ENCODE data around the gene TIMM10.
A peak's percentile ranks its signal among the peaks of the same experiment; 100 is the strongest.
"Not testable (repeated sequence)": the region's sequence is repeated elsewhere in the genome, so short reads cannot be mapped to it uniquely, and the experiment has no call there.

The TIMM10 gene

GRCh38 chr11:57542582-57542981 is 12.0 kb upstream of the TIMM10 start:
- no peak overlapping the region for H3K4me3 ChIP-seq (ENCODE audit: low read depth, low read length)
- TF ChIP-seq CTCF (IDR thresholded peaks at IDR 0.05; ENCODE audit: borderline replicate concordance, insufficient read depth, low read depth, low read length), result no peak

- no peak overlapping the region for H3K4me3 ChIP-seq (ENCODE audit: low read depth, low read length)
- TF ChIP-seq CTCF (IDR thresholded peaks at IDR 0.05; ENCODE audit: borderline replicate concordance, insufficient read depth, low read depth, low read length), result no peak
Measured at GRCh38 chr11:57541169-57541568, 10.6 kb upstream of the TIMM10 start.

GRCh38 chr11:57539342-57539741 is 8.8 kb upstream of the TIMM10 start:
- H3K4me3 ChIP-seq (ENCODE audit: low read depth, low read length), result no peak overlapping the region
- no peak for TF ChIP-seq CTCF (IDR thresholded peaks at IDR 0.05; ENCODE audit: borderline replicate concordance, insufficient read depth, low read depth, low read length)

- no peak for TF ChIP-seq CTCF (IDR thresholded peaks at IDR 0.05; ENCODE audit: borderline replicate concordance, insufficient read depth, low read depth, low read length)
- no peak within 1 kb of the TSS for H3K4me3 ChIP-seq (ENCODE audit: low read depth, low read length)
Measured at GRCh38 chr11:57536947-57537619, 6.5 kb upstream of the TIMM10 start, which contains the start of gene SMTNL1. TSS of gene SMTNL1 (plus strand) at chr11:57537595. CDS start at chr11:57542643, 5,048 bp downstream.

GRCh38 chr11:57534449-57534848 is 3.9 kb upstream of the TIMM10 start:
- not testable (repeated sequence) for H3K4me3 ChIP-seq (ENCODE audit: low read depth, low read length)

GRCh38 chr11:57530215-57530595 is 349 bp downstream of the TIMM10 start:
- no peak for TF ChIP-seq CTCF (IDR thresholded peaks at IDR 0.05; ENCODE audit: borderline replicate concordance, insufficient read depth, low read depth, low read length)
- peak overlapping the region; percentile 72 for H3K4me3 ChIP-seq (ENCODE audit: low read depth, low read length)

- TF ChIP-seq CTCF (IDR thresholded peaks at IDR 0.05; ENCODE audit: borderline replicate concordance, insufficient read depth, low read depth, low read length), result no peak
- no peak overlapping the region for H3K4me3 ChIP-seq (ENCODE audit: low read depth, low read length)
Measured at GRCh38 chr11:57529012-57529411, 1.5 kb downstream of the TIMM10 start.

Data from GM12875 (cell line).